Measurements from ENCODE around the gene SHISA6. TPM values are rescaled to one million over a fixed set of nuclear protein-coding genes. Genes with fewer than 3 reads are reported as not detected.

The SHISA6 gene
- total RNA-seq, 1 experiment from 2014 or later = 2.9 TPM

DNA sequence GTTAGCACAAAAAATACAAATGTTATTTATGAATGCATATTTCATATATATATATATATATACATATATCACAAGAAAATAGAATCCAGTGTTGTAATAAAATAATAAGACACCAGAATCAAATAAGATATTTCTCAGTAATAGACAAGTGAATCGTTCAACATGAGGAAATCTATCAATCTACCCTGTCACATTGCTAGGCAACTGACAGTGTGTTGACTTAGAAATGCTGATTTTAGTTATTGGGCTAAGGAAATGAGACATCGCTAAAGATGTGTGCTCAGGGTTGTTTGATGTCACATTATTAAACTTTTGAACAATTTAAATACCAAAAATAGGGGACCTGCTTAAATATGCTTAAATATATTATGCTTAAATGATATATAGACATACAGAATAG is 307.4 kb downstream of the SHISA6 start:
- no peak overlapping the region for H3K27ac Mint-ChIP-seq
- no peaks in the 10 kb centered on the region for H3K79me2 ChIP-seq (ENCODE audit: insufficient read depth, low read length)
- no peak overlapping the region for H3K4me3 Mint-ChIP-seq
- peaks cover 1% of the 10 kb centered on the region; the same call in 1 of the 2 replicates for H3K27me3 Mint-ChIP-seq (ENCODE audit: low read depth)
- no peaks in the 10 kb centered on the region for H3K36me3 Mint-ChIP-seq (ENCODE audit: insufficient read depth in 1 of 3, low read depth in 3 of 3)
- no peak overlapping the region for H2BK20ac ChIP-seq (ENCODE audit: low read depth, low read length, poor library complexity, severe bottlenecking)
- H2AK5ac ChIP-seq (ENCODE audit: insufficient read length, low read length) = no peak overlapping the region
- no peak overlapping the region for H2BK5ac ChIP-seq (ENCODE audit: insufficient read length, low read length)
- H3K23me2 ChIP-seq (ENCODE audit: insufficient read length, low read depth, low read length, poor library complexity, severe bottlenecking) = no peaks in the 10 kb centered on the region
- H2BK12ac ChIP-seq (ENCODE audit: insufficient read length, low read depth, low read length) = no peak overlapping the region
- TF ChIP-seq, protein P1, sequence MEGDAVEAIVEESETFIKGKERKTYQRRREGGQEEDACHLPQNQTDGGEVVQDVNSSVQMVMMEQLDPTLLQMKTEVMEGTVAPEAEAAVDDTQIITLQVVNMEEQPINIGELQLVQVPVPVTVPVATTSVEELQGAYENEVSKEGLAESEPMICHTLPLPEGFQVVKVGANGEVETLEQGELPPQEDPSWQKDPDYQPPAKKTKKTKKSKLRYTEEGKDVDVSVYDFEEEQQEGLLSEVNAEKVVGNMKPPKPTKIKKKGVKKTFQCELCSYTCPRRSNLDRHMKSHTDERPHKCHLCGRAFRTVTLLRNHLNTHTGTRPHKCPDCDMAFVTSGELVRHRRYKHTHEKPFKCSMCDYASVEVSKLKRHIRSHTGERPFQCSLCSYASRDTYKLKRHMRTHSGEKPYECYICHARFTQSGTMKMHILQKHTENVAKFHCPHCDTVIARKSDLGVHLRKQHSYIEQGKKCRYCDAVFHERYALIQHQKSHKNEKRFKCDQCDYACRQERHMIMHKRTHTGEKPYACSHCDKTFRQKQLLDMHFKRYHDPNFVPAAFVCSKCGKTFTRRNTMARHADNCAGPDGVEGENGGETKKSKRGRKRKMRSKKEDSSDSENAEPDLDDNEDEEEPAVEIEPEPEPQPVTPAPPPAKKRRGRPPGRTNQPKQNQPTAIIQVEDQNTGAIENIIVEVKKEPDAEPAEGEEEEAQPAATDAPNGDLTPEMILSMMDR (conservative IDR thresholded peaks at IDR 0.05) = no peak
- no peak overlapping the region for H4K8ac ChIP-seq (replicated peaks; ENCODE audit: insufficient read length, low read depth, low read length)
- H2BK120ac ChIP-seq (ENCODE audit: low read depth, low read length, poor library complexity, severe bottlenecking) = no peak overlapping the region
- no peaks in the 10 kb centered on the region for H3K79me1 ChIP-seq (ENCODE audit: insufficient read depth, low read depth, low read length, poor library complexity, severe bottlenecking)
- no peak overlapping the region for H4K91ac ChIP-seq (ENCODE audit: insufficient read length, low read depth, low read length)
- no peak overlapping the region for H3K14ac ChIP-seq (ENCODE audit: insufficient read depth, low read length)
- H3K27ac ChIP-seq (ENCODE audit: insufficient read length, low read depth, low read length) = no peak overlapping the region
- no peak overlapping the region for H3K56ac ChIP-seq (ENCODE audit: insufficient read length, low read depth, low read length)
- no peaks in the 10 kb centered on the region; the same call in 1 of the 2 replicates for H3K4me1 ChIP-seq (ENCODE audit: insufficient read depth, low read length)
- no peak overlapping the region for H3T11ph ChIP-seq (ENCODE audit: low read length)
- no CpG with 5 or more reads among the region's 2 CpGs for WGBS (ENCODE audit: extremely low coverage, insufficient read length, low lambda C conversion rate)
- H3K4me1 Mint-ChIP-seq = peaks cover 4 to 5% of the 10 kb centered on the region in 2 experiments; a peak in 2 of 4 replicates
- no peak overlapping the region for H3K4ac ChIP-seq (ENCODE audit: low read depth, low read length)
- H3K9me3 Mint-ChIP-seq = no peaks in the 10 kb centered on the region; a peak in 1 of 5 replicates
- no peak for DNase-seq
- no peaks in the 10 kb centered on the region for H3K27me3 ChIP-seq (ENCODE audit: insufficient read depth, low read length)
- H4K20me1 ChIP-seq (ENCODE audit: control insufficient read depth, insufficient read depth, insufficient read length) = no peaks in the 10 kb centered on the region
- no peak overlapping the region for H3K18ac ChIP-seq (ENCODE audit: insufficient read length, low read depth, low read length)
- no peak overlapping the region for H4K5ac ChIP-seq (ENCODE audit: insufficient read length, low read depth, low read length)
- H2BK15ac ChIP-seq (ENCODE audit: low read depth, low read length) = no peak overlapping the region
- H2AFZ ChIP-seq (ENCODE audit: low read length) = no peak overlapping the region
- H3K9me3 ChIP-seq (ENCODE audit: control insufficient read depth, low read depth, low read length) = no peaks in the 10 kb centered on the region
- H3K23ac ChIP-seq (ENCODE audit: insufficient read length, low read depth, low read length) = no peak overlapping the region
- no peak overlapping the region for H3K4me2 ChIP-seq (ENCODE audit: insufficient read depth, insufficient read length, low read length)
- no peak overlapping the region for H3K9ac ChIP-seq (ENCODE audit: extremely low read depth, insufficient read length, low read length)
